ENCODE data around the gene NFIA. TPM values are rescaled to one million over a fixed set of nuclear protein-coding genes. Genes with fewer than 3 reads are reported as not detected.

NFIA gene
- total RNA-seq, 1 donor from 2014 or later, result 97.6 TPM

DNA sequence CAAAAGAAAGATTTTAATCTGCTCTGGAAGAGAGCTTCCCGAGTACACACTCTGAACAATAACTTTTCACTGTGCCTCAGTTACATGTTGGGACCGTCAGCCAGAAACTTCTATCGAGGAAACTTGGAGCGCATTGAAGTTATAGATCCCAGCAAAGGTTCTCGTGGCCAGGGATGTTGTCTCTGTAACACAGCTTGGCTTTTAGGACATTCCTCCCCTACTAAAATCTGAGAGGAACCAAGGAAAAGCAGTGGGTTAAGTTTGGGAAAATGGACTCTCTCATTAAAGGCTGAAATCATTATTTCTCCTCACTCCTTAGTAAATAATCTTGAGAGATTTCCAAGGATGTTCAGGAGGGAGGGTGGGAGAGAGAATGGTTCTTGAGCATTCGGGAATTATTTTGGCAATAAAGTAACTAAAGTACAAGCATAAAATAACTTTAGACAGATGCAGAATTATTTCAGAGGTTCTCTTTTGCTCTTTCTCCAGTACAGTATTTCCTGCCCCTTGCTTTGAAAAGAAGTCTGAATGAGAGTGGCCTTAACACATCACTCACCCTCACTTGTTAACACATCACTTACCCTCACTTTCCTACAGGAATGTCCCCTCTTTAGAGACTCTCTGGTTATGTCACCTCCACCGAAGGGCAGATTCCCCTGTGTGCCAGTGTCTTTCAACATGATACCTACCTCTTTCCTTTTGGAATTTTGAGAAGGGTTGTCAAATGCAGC lies 1.8 kb upstream of the NFIA start:
- no peak for ATAC-seq
- intact Hi-C loops (cut with DNase I), result loop anchor here (2.0 to 5.0 kb wide), 6 partner anchors 30 to 372 kb away; no protein-coding TSS in a partner anchor
- no peak for DNase-seq (ENCODE audit: missing footprints)

DNA sequence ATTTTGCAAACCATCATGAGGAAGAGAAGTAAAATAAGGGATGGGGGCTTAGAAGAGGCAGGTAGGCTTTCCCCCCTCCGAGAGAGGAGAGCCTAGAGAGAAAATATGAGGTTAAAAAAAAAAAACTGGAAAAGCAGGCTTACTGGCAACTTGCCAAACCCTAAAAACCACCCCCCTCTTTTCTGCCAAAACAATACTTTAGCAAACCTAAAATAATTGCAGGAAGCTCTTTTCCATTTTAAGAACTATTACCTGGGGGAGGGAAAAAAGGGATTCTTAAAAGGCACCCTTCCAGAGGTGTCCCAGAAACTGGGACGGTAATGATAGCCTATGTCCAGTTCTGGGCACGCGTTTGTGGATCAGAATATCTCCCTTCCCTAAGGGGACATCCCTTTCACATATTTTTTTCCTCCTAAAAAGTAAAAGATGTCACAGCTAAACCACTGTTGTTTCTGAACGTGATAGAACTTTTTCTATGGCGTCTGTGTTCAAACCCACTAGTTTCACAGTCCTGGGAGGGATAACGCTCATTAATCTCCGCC lies 1.1 kb upstream of the NFIA start:
- intact Hi-C loops (cut with DNase I), result loop anchor here (2.0 to 5.0 kb wide), 6 partner anchors 30 to 372 kb away; no protein-coding TSS in a partner anchor

DNA sequence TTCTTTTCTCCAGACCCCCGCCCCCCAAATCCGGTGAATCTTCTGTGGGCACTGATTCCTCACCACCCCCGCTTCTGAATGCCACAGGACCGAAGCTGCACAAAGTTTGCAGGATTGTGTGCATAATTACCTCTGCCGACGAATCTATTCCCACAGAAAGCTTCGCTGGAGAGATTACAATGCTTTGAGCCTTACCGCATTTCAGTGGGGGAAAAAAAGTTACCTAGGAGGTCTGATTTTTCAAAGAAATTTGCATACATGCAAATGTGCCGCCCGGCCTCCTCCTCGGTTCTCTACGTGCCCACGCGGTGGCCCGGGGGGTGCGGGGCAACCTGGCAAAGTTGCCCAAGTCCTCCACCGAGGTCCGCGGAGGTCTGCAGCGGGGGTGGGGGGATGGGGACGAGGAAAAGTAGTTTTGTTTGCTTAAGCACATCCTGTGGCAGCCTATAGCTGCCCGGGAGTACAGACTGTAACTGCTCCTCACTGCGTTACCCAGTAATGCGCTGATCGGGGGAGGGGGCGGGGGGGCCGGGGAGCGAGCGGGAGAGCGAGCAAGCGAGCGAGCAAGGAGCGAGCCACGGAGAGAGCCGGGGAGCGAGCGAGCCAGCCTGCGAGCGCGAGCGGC lies 563 bp upstream of the NFIA start:
- DNase-seq (ENCODE audit: missing footprints) (peak; percentile 71), ATAC-seq (no peak)
- intact Hi-C loops (cut with DNase I), result loop anchor here (2.0 to 5.0 kb wide), 6 partner anchors 31 to 371 kb away; no protein-coding TSS in a partner anchor

More for the DNA sequence above, 1.1 kb upstream of the NFIA start:
- DNase-seq (ENCODE audit: missing footprints) (no peak), ATAC-seq (no peak)

DNA sequence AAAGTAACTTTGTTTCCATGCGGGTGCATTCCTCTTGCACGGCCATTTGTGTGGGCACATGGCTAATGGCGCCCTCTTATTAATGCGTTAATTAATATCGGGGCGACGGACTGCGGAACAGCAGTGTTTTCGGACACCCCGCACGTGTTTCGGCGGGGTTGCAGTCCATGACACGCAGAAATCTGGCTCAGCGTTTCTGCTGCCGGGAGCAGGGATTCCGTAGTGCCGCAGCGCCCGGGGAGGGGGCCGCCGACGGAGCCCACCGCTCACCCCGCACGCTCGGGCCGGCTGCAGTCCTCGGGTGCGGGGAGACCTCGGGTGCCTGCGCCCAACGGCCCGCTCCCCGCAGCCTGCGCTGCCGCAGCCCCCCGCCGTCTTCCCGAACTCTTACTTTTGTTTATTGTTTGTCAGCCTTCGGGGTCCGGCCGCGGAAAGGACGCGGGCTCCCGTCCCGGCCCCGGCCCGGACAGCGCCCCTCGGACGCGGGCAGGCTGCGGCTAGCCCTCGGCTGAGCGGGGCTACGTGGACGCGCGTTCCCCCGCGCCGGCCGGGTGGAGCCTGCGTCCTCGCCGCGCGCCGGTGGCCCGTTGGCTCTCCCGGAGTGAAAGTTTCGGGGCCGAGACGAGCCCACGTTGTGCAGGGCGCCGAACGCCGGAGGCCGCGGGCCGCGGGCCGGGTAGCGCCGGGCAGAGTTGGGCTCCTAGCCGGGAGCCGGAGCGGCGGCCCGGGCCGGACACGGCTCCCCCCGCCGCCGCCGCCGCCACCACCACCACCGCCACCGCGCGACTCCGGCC lies 849 bp downstream of the NFIA start:
- intact Hi-C loops (cut with DNase I), result loop anchor here (5.0 kb wide), 2 partner anchors 169 to 234 kb away; no protein-coding TSS in a partner anchor
- DNase-seq (ENCODE audit: missing footprints), result peak; percentile 65
- peak; percentile 19 for ATAC-seq

DNA sequence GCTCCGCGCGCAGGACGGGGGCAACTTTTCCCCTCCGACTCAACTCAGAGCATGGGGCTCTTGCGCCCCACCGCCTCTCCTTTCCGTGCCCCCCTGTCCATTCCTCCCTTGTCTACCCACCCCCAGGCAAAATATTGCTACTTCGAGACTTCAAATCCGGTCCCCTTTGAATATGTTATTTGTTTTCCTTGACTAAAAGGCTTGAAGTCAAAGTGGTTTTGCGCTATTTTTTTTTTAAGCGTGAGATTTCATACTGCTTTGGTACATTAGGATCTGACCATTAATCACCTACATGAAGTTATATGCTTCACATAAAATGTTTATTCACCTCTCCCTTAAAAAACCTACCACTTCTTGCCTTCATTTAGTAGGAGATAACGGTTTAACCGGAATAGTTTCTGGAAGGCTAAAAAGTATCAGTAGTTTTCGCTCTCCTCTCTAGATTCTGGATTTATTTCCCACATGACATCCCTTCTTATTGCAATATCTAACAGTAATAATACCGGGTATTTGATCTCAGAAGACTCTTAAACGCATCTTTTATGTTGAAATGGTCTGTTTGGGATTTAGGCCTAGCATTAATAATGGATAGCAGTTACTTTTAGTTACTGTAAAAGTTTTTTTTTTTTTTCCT lies 1.6 kb downstream of the NFIA start:
- intact Hi-C loops (cut with DNase I), result loop anchor here (5.0 kb wide), 2 partner anchors 168 to 233 kb away; no protein-coding TSS in a partner anchor
- no peak for DNase-seq (ENCODE audit: missing footprints)
- no peak for ATAC-seq

DNA sequence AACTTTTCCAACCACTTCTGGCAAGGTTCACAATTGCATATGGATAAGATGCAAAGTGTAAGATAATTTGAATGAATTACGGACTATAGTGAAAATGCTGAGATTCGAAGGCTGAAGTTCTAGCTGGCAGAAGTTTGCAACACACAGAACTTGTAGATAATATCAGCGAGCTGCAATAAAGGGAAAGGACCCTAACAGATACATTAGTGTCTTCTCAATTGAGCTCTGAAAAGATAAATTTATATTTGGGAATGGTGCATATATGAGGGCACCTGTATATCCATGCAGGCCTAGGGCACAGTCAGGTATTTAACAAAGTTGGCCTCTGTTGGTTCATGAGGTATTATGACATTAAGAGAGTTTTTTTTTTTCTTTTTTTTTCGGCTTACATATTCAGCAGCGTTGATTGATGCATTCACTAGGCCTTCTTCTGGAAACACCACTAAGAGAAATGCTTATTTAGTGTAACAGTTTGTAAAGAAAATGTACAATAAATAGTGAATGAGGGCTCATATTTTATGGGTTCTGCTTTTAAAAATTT lies 2.2 kb downstream of the NFIA start:
- ATAC-seq, result no peak
- intact Hi-C loops (cut with DNase I), result loop anchor here (5.0 kb wide), 2 partner anchors 168 to 233 kb away; no protein-coding TSS in a partner anchor
- no peak for DNase-seq (ENCODE audit: missing footprints)

DNA sequence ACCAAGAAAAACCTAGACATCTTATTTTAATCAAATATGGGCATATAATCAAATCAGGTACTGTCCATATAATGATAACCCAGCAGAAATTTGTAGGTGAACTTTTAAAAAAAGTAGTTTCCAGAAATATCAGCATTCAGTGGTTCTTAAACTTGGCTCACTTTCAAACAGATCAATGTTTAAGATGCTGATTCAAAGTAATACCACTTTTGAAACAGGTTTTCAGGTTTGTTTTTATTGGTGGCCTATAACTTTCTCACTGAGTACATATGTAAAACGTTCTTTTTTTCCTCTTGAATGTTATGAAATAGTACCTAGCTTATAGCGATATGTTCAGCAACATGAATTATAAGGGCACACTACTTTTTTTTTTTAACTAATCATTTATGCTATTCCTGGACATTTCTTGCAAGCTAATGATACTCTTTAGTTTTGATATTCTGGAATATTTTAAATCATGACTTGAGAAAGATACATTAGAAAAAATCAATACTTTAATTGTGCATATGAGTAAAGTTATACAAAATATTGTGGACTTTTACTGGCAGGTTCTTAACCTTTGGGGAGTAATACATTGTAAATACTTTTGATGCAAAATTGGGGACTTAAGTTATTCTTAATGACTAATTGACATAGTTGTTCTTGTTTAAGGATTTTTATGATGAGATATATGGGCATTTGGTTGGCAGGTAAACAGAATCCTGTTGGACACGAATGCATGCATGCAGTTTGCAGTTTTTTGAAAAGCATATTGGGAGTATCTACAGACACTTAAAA lies 3.0 kb downstream of the NFIA start:
- DNase-seq (ENCODE audit: missing footprints) (no peak), ATAC-seq (no peak)
- intact Hi-C loops (cut with DNase I), result no loop called here

DNA sequence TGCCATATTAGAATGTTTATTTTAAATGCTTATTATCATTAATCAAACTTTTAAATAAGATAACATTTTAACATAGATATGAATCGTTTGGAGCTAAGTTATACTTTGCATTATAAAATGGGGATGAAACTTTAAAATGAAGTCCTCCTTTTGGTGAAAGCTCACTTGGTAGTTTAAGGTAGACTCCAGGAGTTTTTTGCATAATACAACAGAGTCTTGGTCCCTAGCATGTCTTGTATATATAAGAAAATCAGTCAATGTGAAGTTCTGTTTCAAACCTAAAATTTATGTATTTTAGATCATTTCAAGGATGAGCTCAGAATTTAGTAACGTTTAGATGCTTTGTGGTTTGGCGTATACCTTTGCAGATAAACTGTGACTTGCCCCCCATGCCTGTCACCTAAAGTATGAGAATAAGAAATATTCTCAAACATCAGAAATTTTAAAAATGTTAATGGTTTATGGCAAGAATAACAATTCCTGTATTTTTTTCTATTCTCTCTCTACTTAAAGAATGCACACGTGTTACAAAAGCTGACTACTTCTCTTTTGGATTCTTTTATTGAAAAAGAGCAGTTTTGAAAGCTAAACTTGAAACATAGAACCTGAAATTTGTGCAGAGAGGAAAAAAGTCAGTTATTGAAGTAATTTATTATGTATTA lies 3.8 kb downstream of the NFIA start:
- DNase-seq (ENCODE audit: missing footprints), result no peak
- intact Hi-C loops (cut with DNase I), result no loop called here
- ATAC-seq, result no peak

DNA sequence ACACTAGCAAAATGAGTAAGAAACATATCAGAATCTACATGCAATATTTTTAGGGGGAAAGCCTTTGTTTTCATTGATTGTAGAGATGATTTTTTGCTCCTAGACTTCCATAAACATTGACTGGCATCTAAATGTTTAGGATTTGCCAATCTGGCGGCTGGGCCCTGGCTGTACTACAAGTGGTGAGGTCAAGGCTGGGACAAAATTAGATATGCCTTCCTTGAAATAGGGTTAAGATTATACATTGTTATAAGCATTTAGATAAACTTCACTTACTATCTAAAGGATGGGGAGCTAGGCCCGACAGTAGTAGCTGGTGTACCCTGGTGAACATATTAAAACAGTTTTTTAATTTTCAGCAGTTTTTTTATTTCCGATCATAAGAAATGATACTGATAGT lies 5.2 kb downstream of the NFIA start:
- ATAC-seq (no peak), DNase-seq (ENCODE audit: missing footprints) (no peak)
- intact Hi-C loops (cut with DNase I), result no loop called here

DNA sequence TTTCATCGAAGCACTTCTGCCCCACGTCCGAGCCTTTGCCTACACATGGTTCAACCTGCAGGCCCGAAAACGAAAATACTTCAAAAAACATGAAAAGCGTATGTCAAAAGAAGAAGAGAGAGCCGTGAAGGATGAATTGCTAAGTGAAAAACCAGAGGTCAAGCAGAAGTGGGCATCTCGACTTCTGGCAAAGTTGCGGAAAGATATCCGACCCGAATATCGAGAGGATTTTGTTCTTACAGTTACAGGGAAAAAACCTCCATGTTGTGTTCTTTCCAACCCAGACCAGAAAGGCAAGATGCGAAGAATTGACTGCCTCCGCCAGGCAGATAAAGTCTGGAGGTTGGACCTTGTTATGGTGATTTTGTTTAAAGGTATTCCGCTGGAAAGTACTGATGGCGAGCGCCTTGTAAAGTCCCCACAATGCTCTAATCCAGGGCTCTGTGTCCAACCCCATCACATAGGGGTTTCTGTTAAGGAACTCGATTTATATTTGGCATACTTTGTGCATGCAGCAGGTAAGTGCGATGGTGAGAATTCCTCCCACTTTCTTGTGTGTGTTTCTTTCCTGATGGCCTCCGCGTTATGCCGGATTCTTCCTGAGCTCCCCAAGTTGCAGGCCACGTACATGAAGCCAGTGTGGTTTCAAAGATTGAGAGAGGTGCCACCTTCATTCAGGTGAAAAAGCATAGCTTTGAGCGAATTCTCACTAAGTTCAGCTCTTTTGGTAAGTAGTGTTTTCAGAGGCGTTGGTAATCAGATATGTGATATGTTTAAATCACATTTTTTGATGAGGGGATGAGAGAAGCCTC lies 6.0 kb downstream of the NFIA start:
- intact Hi-C loops (cut with DNase I), result no loop called here
- no peak for DNase-seq (ENCODE audit: missing footprints)
- ATAC-seq, result no peak

DNA sequence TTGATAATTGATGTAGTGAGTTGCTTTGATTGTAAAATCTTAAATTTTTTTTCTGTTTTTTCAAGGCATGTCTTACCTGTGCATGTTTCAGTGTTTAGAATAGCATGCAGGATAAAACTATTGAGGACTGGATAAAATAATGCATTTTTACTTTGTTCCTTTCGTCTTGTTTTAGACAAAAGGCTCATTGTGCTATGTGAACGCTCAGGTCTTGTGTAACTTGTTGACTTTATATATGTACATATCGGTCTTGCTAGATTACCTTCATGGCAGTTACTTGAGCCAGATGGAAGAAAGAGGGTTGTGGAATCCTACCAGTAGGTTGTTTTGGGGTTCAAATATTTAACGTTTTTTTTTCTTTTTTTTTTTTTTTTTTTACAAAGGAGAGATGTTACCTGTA lies 7.0 kb downstream of the NFIA start:
- intact Hi-C loops (cut with DNase I), result no loop called here
- no peak for ATAC-seq
- DNase-seq (ENCODE audit: missing footprints), result no peak

DNA sequence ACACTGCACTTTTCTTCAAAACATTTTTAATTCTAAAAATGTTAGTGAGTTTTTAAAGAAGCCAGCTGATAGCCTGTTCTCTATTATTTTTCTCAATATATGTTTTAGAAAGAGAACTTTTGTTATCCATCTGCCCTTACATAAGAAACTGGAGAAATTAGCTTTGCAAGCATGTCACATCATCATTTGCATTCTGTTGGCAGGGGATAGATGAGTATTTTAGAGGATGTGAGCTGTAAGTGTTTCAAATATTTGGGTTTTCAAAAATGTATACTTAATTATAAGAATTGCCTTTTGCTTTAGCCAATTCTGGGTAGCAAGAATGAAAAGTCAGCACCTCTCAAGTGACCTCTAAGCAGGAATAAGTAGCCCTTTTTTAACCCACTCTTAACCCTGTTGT lies 7.4 kb downstream of the NFIA start:
- DNase-seq (ENCODE audit: missing footprints), result no peak
- intact Hi-C loops (cut with DNase I), result no loop called here
- no peak for ATAC-seq

DNA sequence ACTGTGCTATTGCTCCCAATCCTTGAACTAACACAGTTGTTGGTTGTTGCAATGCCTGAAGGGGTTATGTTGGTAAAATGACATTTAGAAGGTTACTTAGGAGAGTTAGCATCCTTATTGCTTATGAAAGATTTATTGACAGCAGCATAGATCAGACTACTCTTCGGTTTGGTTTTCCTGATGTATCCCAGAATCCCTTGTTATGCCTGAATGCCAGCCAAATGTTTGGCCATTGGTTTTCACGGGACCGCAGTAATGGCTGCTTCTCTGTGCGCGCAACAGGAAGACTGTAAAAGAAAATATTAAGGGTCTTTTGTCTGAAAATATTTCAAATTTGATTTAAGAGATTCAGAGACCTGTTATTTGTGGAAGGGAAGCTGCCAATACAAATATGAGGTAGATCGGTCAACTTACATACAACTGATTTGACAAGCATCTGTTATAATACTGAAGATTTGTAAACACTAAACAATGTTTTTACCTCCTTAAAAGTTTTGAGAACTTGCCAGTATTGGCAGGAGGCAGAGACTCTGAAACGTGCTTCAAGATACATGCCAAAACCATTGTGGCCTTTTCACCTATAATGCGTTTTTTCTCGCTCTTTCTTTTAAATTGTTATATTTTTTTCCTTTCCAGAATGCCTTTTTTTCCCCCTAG lies 8.3 kb downstream of the NFIA start:
- intact Hi-C loops (cut with DNase I), result no loop called here
- ATAC-seq (no peak), DNase-seq (ENCODE audit: missing footprints) (no peak)

DNA sequence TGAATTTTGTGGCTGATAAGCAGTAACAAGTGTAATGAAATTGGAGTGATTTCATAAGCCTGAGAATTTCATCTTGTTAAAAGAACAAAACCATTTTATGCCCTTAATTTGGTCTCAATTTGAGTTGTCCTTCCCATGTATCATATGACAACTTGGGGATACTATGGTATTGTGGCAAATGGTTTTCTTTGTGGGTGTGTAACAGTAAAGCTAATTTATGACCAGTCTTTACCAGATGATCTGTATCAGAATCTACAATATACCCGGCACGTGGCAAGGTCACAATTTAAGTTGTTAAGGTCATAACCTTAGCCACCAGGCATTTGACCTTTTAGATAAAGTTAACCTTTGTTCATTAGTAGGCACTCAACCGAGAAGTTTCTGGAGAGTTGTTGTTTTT lies 9.1 kb downstream of the NFIA start:
- DNase-seq (ENCODE audit: missing footprints), result no peak
- no peak for ATAC-seq
- intact Hi-C loops (cut with DNase I), result no loop called here

DNA sequence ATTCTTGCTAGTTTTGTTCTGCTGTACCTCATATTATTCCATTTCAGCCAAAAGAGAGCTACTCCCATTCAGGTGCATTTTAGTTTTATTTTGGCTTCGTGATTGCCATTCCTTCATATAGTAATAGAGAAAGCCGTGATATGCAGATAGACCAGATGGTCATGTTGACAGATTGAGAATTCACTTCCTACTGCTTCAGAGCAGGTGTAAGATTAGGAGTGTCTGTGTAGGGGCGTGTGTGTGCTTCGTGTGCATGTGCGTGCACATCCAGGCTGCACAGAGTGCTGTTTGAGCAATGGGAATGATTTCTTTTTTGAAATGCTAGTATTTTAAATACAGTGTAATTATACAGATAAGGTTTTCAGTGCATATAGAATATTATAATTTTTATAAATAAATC lies 10.3 kb downstream of the NFIA start:
- DNase-seq (ENCODE audit: missing footprints) (no peak), ATAC-seq (no peak)
- intact Hi-C loops (cut with DNase I), result no loop called here

DNA sequence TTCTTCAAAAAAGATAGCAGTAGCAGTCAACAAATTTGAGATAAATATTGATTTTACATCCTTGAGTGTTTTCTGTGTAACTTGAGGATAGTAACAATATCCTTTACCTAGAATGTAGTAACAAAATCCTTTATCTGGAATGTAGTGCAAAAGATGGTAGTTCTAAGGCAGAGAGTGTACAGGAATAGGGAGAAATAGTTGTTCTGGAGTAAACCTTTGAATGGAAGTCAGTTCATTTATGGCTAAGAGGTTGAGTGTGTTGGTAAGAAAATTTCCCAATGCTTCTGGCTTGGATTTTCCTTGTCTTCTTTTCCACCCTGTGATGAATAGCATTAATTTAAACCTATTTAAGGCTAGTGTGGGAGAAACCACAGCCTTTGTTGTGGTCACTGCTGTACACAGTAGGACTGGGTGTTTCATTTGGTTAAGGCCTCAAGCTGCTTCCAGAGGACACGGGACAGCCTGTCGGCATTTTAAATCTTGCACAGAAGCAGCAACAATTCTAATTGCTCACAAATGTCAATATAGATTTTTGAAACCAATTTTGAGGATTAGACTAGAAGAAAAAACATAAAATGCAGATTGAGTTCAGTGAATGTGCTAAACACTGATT lies 11.3 kb downstream of the NFIA start:
- ATAC-seq, result no peak
- no peak for DNase-seq (ENCODE audit: missing footprints)
- intact Hi-C loops (cut with DNase I), result no loop called here

All from Right ventricle myocardium inferior (tissue), 1 donor.